Epidermal melanocyte (primary cell): ENCODE results near the gene CSTF3.
"Not testable (repeated sequence)": the region's sequence is repeated elsewhere in the genome, so short reads cannot be mapped to it uniquely, and the experiment has no call there.

Source experiments
- DNase-seq: peaks from one replicate; pipeline ENCODE4 v3.0.0; 2011; ENCODE audit warnings: low spot score; ENCODE audit not compliant: insufficient read length

Gene CSTF3

DNA sequence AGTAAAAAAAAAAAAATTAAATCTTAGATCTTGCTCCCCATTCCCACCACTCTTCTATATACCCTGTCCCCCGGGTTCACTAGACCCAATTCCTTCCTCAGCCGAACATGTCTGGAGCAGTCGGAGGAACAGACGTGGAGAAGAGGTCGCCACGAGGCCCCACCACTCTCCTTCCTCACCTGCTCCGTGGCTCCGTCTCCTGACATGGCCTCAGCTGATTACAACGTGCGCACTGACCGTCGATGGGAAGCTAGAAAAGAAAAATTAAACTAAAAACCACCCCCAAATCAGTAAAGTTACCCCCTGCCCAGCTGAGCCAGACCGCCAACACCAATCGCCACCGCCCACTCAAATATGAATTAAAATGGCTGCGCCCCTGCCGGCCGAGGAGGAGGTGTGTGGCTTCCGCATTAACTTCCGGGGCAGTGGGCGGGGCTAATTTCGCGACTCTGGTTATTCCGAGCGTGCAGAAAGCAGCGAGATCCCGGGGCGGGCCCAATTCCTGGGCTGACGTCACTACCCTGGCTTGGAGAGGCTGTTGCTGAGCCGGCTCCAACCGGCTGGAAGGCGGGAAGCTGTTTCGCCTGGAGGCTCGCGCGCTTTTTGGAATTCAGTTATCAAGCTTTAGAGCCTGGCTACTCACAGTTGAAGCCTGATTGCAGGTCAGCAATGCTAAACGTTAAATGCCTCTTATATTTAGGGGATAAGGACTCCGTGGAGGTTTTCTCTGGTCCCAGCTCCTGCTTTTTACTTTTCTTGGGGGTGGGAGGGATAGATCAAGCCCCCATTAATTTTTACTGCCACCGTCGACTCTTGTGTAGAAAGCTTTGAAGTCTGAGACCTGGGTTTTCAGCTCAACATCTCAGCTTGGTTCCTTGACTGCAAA lies at the start of gene CSTF3:
Gene CSTF3, minus strand, starts transcription at position 361 of the 886 bp plus-strand sequence. Its CDS starts 155 bp downstream, at position 206.
- peak; percentile 78 for DNase-seq

- no peak for DNase-seq
Measured at GRCh38 chr11:33208150-33208549, 46.9 kb upstream of the CSTF3 start.

- no peak for DNase-seq
Measured at GRCh38 chr11:33207408-33207985, 46.2 kb upstream of the CSTF3 start.

GRCh38 chr11:33197915-33198727 lies 36.8 kb upstream of the CSTF3 start:
- no peak for DNase-seq

DNA sequence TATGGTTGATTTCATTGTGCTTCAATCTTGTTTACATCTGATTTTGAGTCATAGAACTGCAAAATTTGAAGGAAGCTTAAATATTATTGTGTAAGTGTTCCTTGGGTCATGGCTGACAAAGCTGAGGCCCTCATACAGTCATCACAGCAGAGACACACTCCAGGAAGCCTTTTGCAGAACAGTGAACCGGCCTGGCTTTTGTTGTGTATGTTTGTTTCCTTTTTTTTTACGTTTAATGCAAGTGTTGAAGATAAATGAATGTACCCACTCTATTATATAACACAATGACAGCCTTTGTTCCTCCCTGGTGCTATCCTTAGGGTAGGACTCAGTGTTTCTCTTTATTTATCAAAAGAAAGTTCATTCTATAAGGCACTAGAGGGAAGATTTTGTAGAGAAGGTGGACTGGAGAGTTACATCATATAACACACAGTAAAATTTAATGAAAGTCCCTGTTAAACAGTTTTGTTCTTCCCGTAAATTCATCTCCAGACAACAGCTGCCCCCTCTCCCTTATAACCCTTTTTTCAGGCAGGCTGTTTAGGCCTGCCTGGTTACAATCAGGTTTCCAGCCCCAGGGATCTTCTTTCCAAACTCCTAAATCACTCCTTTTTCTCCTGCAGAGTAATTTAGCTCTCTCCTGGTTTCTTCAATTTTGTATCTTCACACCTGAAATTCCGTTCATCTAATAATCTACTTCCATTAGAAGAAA lies 34.3 kb upstream of the CSTF3 start:
- no peak for DNase-seq

DNA sequence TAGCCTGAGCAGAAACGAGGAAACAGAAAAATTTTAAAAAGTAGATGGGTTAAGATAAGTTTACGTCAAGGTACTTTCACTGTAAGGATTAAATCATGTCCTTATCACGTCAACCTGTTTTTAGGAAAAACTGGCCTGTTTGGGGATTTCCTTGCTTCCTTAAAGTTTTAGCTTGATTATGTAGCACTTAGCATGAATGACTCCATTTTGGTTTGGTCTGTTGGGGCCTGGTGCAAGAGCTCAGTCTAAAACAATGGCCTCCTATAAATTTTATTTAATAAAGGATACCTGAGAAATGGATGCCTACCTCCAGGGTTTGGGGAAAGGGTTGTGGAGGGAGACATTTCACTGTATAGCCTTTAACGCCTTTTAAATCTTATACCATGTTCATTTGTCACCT lies 33.2 kb upstream of the CSTF3 start:
- DNase-seq, result no peak

DNA sequence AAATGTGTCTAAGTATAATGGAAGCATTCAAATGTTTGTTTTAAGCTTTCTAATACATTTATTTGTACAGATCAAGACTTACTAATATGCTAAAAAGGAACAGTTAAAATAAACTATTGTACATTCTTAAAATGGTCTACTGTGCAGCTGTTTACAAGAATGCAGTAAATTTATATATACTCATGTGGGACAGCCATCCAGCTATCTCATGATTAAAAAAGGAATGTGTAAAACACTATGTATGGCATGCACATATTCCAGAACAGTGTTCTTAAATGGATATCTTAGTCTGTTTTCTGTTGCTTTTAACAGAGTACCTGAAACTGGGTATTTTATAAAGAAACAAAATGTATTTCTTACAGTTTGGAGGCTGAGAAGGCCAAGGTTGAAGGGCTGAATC lies 30.2 kb upstream of the CSTF3 start:
- no peak for DNase-seq

DNA sequence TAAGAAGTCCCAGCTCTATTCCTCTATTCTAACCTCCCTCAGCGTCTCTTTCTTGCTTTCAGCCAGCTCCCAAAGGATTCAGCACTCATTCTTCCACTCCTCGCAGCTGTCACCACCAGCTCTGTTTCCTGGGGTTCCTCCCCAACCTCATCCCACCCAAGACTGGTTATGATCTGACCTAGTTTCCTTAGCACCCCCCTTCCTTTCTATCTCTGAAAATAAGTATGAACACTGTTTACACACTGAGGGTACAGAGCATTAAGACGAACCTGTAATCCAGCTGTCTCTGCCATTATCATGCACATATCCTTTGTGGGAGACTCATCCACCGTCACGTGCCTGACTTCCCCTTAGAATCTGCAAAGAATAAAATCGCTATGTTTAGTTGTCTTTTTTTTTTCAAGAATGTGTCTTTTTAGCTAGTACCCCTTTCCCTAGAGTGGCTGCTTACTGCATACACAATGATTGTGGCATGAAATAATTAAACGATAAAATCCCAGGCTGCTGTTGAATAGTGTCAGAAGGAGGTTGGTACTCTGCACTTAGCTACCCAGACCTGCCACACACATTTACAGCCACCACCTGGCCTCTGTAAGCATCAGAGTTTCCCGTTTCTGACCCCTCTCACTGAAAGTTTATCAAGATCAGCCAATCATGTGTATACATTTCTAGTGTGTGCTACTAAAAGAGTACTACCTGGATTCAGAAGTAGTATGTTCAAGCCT lies 26.9 kb upstream of the CSTF3 start:
- no peak for DNase-seq

DNA sequence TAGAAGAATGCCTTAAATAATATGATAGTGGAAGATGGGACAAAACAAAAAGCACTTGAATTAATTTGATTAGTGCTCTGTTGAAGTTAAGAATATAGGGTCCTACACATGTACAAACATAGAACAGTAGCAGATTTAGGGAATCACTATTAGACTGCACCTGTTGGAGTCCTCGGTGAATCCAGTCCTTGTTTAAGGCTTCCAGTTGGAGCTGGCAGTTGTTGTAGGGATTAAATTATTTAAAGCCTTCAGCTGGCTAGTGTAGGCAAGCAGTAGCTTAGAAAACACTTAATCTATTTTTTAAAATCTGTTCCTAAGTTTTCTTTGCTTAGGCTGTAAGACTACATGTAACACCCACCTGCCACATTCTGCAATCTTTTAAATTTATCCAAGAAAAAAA lies 24.5 kb upstream of the CSTF3 start:
- no peak for DNase-seq

- no peak for DNase-seq
Measured at GRCh38 chr11:33182246-33182878, 21.1 kb upstream of the CSTF3 start.

DNA sequence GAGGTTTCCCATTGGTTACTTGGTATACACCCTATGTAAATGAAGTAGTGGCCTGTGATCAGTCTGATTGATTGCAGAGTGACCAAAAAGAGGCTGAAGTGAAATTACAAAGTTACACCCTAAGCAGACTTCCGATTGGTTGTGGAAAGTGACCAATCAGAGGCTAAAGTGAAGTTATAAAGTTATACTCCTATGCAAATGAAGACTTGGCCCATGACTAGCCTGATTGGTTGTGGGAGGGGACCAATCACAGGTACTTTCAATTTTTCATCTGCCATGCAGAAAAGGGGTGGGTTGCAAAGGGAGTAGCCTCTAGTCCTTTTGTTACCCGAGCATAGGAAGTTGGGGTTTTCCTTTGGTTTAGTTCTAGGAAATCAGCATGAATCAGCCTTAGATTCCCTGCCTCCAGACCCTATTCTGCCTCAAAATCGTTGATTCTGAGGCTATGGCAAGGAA lies 18.1 kb upstream of the CSTF3 start:
- DNase-seq, result no peak

GRCh38 chr11:33178443-33179180 lies 17.3 kb upstream of the CSTF3 start:
- no peak for DNase-seq

DNA sequence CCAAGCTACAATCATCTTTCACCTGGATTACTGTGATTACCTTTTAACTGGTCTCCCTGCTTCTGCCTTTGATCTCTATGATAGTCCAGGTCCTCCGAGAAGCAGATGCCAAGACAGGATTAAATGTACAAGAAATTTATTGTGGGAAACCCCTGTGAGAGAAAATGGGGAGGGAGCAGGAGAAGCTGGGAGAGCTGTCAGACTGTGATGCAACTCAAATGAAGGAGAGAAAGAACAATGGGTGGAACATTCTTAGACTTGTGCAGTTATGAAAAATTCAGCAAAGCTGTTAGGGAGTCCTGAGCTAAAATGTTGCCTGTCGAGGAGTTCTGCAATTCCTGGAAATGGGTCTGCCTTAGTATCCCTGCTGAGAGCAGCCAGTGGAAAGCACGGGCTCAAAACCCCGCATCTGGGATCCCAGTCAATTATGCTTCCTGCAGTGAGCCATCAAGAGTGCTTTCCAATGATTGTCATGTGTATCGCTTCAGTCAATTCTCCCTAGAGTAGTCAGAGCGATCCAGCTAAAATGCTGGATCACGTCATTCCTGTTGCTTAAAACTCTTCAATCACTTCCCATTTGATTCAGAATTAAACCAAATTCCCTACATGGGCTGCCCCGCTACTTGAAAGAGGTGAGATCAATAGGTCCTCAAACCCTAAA lies 16.5 kb upstream of the CSTF3 start:
- no peak for DNase-seq

GRCh38 chr11:33176760-33177159 lies 15.5 kb upstream of the CSTF3 start:
- not testable (repeated sequence) for DNase-seq

- no peak for DNase-seq
Measured at GRCh38 chr11:33172996-33173395, 11.7 kb upstream of the CSTF3 start.

DNA sequence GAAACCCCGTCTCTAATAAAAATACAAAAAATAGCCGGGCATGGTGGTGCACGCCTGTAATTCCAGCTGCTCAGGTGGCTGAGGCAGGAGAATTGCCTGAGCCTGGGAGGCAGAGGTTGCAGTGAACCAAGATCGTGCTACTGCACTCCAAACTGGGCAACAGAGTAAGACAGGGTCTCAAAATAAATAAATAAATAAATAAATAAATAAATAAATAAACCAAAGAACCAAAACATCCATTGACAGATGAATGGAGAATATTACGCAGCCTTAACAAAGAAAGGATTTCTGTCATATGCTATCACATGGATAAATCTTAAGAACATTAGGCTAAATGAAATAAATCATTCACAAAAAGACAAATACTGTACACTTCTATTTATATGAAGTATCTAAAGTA lies 11.1 kb upstream of the CSTF3 start:
- DNase-seq, result no peak

DNA sequence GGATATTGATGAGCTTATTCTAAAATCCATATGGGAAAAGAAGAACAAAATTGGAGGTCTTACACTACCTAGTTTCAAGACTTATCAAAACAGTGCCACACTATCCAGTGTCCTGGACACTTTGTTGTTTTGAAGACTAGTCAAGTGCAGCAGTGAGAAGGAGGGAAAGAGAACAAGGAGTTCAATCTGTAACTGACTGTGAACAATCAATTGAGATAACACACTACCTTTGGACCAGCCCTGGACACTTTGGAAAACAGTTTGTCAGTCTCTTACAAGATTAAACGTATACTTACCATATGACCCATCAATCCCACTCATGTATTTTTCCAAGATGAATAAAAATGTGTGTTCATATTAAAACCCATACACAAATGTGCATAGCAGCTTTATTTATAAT lies 10.0 kb upstream of the CSTF3 start:
- no peak for DNase-seq

DNA sequence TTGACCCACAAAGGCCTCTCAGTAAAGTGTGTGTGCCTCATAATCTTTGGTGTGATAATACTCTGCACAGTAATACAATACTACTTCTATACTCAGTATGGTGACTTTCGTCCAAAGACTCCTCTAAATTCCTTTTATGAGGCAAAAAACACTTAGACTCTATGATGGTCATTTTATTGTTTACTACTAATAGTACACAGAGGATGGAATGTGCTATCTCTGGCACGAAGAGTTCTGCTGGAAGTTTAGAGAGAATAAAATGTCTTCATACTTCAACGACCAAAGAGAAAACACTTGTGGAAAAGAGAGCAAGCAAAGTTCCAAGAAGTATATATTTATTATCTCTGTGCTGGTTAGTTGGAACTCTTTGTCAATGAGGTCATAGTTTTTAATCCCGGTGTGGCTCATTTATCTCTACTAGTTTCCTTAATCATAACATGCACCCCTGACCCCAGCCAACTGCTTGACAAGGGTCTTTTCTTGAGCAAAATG lies 7.5 kb upstream of the CSTF3 start:
- DNase-seq, result peak; percentile 34

DNA sequence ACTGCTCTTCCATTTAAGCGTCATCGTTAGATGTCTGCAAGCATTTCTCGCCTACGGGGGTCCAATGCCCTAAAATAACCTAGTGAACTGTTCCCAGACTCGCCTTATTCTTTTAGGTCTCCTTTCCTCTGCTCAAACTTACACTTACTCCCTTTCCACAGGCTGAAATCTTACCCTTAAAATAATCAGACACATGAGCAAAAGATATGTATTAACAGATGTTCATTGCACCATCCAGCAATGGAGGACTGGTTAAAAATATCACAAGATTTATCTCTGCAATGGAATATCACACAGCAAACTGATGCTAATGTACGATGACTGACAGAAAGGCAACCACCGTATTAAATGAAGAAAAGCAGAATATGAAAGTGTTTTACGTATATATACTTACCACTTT lies 1.6 kb upstream of the CSTF3 start:
- no peak for DNase-seq
